ENCODE results near the gene ASF1A.

GRCh38 chr6:118895859-118896258 is 1.9 kb downstream of the ASF1A start:
- TF ChIP-seq CEBPZ (IDR thresholded peaks at IDR 0.05; ENCODE audit: low read depth, low read length) = no peak
- TF ChIP-seq YY1 (IDR thresholded peaks at IDR 0.05; ENCODE audit: low read depth, low read length) = no peak
- TF ChIP-seq CTCF (IDR thresholded peaks at IDR 0.05 in 2 of 3, conservative IDR thresholded peaks at IDR 0.05 in 1 of 3; ENCODE audit: control insufficient read depth in 2 of 3, extremely low read depth in 1 of 3, insufficient read depth in 1 of 3, low read depth in 3 of 3, low read length in 3 of 3) = no peak
- no peak for TF ChIP-seq IKZF2 (IDR thresholded peaks at IDR 0.05)
- TF ChIP-seq MTA3 (IDR thresholded peaks at IDR 0.05; ENCODE audit: borderline replicate concordance, low read length) = no peak
- no peak for TF ChIP-seq POLR2AphosphoS5 (IDR thresholded peaks at IDR 0.05; ENCODE audit: low read length)
- TF ChIP-seq RCOR1 (conservative IDR thresholded peaks at IDR 0.05; ENCODE audit: low read depth, low read length) = no peak
- TF ChIP-seq KDM1A (IDR thresholded peaks at IDR 0.05; ENCODE audit: borderline replicate concordance) = no peak
- TF ChIP-seq ATF3 (IDR thresholded peaks at IDR 0.05; ENCODE audit: borderline replicate concordance, extremely low read depth, low read depth, low read length) = no peak
- TF ChIP-seq PAX8 (IDR thresholded peaks at IDR 0.05) = no peak

Measured in GM12878 (cell line).